Measurements from ENCODE around the gene PLEKHM1. TPM values are rescaled to one million over a fixed set of nuclear protein-coding genes. Genes with fewer than 3 reads are reported as not detected.
A peak's percentile ranks its signal among the peaks of the same experiment; 100 is the strongest.

The PLEKHM1 gene
- total RNA-seq, 1 donor from 2014 or later, result 15.9 TPM

DNA sequence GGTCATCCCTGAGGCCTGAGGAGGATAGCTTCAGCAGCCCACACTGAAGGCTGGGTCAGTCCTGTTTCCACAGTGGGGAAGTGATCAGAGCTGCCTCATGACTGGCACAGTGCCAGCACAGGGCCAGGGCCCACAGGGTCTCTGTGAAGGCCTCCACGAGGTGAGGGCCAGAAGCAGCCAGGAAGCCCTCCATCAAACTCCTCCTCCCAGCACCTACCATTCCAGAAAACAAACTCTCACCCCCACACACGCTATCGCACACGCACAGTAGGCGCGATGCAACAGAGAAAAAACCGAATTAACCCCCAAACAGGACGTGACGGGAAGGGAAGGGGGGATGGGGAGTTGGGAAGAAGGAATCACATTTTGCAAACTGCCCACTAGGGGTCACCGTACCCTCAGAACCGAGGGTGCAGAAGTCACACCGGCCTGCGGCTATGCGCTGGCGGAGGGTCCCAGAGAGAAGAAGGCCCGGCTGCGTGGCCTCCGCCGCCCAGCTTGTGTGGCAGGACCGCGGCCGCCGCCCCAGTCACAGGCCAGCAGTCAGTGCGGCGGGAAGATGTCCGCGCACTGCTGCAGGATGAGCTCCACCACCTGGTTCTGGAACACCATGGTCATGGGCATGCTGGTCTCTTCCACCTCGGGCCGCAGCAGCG lies 95.5 kb downstream of the PLEKHM1 start:
- no peak overlapping the region for H3K4me3 ChIP-seq (ENCODE audit: low read depth, low read length)
- TF ChIP-seq, protein P1, sequence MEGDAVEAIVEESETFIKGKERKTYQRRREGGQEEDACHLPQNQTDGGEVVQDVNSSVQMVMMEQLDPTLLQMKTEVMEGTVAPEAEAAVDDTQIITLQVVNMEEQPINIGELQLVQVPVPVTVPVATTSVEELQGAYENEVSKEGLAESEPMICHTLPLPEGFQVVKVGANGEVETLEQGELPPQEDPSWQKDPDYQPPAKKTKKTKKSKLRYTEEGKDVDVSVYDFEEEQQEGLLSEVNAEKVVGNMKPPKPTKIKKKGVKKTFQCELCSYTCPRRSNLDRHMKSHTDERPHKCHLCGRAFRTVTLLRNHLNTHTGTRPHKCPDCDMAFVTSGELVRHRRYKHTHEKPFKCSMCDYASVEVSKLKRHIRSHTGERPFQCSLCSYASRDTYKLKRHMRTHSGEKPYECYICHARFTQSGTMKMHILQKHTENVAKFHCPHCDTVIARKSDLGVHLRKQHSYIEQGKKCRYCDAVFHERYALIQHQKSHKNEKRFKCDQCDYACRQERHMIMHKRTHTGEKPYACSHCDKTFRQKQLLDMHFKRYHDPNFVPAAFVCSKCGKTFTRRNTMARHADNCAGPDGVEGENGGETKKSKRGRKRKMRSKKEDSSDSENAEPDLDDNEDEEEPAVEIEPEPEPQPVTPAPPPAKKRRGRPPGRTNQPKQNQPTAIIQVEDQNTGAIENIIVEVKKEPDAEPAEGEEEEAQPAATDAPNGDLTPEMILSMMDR (conservative IDR thresholded peaks at IDR 0.05; ENCODE audit: low read depth, low read length), result peak; percentile 70
- DNase-seq (ENCODE audit: low read depth), result no peak

DNA sequence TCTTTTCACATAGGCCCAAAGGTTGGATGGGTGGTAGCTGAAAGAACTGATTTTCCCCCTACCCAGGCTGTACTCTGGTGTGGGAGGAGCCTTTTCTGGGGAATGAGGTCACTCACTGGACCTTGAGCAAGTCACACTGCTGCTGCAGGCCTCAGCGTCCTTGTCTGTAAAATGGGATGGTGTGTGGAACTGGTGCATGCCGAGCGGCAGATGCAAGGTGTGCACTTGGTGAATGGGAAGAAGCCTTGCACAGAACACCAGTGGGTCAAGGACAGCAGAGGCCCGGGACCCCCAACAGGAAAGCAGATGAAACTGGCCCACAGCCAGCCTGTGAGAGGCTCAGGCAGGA lies 96.0 kb downstream of the PLEKHM1 start:
- TF ChIP-seq, protein P1 (conservative IDR thresholded peaks at IDR 0.05; ENCODE audit: low read depth, low read length), result no peak
- no peak for DNase-seq (ENCODE audit: low read depth)
- H3K4me3 ChIP-seq (ENCODE audit: low read depth, low read length), result no peak overlapping the region

DNA sequence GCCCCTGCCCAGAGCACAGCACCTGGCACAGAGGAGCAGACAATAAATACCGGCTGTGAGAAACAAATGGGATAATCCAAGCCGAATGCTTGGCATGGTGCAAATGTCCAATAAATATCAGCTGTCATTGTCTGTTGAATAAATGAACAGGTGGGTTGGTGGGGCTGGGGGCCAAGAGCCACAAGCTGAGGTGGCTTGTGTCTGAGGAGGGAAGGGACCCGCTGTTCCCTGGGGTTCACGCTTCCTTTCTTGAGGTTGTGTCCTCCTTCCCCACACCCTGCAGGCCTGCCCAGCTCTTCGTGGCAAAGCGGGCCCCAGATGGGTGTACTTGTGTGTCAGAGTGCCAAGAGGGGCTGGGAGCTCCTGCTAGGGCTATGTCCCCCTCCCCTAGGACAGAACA lies 96.4 kb downstream of the PLEKHM1 start:
- H3K4me3 ChIP-seq (ENCODE audit: low read depth, low read length), result no peak overlapping the region
- no peak for DNase-seq (ENCODE audit: low read depth)
- TF ChIP-seq, protein P1 (conservative IDR thresholded peaks at IDR 0.05; ENCODE audit: low read depth, low read length), result no peak

DNA sequence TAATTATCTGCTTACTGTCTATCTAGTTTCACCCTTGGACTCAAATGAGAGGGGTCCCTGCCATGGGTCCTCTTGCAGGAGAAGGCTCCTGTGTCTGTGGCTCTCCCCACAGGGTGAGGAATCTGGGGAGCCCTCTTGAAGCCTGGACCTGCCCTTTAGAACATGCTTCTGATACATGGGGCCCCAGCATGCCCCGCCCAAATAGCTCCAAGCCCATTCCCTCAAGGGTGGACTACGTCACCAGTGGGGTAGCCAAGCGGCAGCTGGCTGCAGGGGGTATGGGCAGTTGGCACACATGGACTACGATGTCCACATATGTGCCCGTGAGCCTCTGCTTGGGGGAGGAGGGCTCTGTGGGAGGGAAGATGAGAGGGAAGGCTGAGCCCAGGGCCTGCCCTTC lies 97.1 kb downstream of the PLEKHM1 start:
- TF ChIP-seq, protein P1 (conservative IDR thresholded peaks at IDR 0.05; ENCODE audit: low read depth, low read length), result no peak
- no peak for DNase-seq (ENCODE audit: low read depth)
- H3K4me3 ChIP-seq (ENCODE audit: low read depth, low read length), result no peak overlapping the region

DNA sequence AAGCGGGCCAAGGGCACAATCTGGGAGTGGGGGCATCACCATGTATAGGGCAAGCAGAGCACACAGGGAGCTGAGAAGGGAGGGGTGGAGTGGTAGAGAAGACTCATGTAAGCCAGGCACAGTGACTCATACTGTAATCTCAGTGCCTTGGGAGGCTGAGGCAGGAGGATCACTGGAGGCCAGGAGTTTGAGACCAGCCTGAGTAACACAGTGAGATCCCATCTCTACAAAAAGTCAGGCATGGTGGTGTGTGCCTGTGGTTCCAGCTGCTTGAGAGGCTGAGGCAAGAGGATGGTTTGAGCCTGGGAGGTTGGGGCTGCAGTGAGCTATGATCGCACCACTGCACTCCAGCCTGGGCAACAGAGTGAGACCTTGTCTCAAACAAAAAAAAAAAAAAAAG lies 98.6 kb downstream of the PLEKHM1 start:
- TF ChIP-seq, protein P1 (conservative IDR thresholded peaks at IDR 0.05; ENCODE audit: low read depth, low read length), result no peak
- H3K4me3 ChIP-seq (ENCODE audit: low read depth, low read length), result no peak overlapping the region
- DNase-seq (ENCODE audit: low read depth), result no peak

DNA sequence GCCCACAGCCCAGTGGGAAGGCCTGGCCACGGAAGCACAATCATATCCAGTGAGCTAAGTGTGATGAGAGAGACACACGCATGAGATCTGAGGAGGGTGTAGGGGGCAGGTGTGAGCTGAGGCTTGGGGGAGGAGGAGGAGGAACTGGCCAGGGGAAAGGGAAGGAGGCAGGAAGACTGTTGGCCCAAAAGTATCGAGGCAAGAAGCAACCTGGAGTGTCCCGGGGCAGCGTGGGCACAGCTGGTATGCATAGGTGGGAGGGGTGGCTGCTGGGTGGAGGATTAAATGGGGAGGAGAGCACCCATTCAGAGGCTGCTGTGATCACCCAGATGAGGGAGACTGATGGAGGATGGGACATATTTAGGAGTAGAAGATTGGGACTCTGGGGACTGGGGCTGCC lies 99.2 kb downstream of the PLEKHM1 start:
- H3K4me3 ChIP-seq (ENCODE audit: low read depth, low read length), result no peak overlapping the region
- no peak for DNase-seq (ENCODE audit: low read depth)
- TF ChIP-seq, protein P1 (conservative IDR thresholded peaks at IDR 0.05; ENCODE audit: low read depth, low read length), result no peak

DNA sequence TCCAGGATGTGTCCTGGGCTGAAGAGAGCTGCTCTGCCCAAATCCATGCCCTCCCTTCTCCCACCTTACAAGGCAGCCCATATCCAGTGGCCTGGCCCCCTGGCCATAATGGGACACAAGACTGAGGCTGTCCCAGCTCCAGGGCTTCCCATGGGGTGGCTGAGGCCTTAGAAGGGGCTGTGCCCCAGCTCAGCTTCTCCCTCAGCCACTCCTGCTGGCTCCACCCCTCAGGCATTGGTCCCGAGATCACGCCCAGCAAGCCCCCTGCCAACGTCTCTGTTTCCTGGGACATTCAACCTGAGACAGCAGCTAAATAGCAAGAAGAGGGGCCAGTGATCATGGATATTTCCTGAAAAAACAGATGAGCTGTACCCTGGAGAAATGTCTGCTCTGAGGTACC lies 101.2 kb downstream of the PLEKHM1 start:
- no peak for DNase-seq (ENCODE audit: low read depth)
- no peak overlapping the region for H3K4me3 ChIP-seq (ENCODE audit: low read depth, low read length)
- TF ChIP-seq, protein P1 (conservative IDR thresholded peaks at IDR 0.05; ENCODE audit: low read depth, low read length), result no peak

Data from epithelial cell of proximal tubule (primary cell).